A549 (cell line): Measurements from ENCODE around the gene TARDBP. TPM values are rescaled to one million over a fixed set of nuclear protein-coding genes. Genes with fewer than 3 reads are reported as not detected.
"Not testable (repeated sequence)": the region's sequence is repeated elsewhere in the genome, so short reads cannot be mapped to it uniquely, and the experiment has no call there.

ENCODE experiments used
- ATAC-seq, 2 experiments: fragments of 200-7000 bp in 1 of 2; fragments of >200 bp in 1 of 2; cut with Nextera tagmentation in 1 of 2; cut with Tn5 transposase in 1 of 2; 3 replicates each; pipeline versions ENCODE4 v1.8.0 to v1.9.1; 2018 to 2020; ENCODE audit warnings: mild to moderate bottlenecking in 1 of 2, moderate library complexity in 1 of 2
- CTCF ChIA-PET: fragments of 300-600 bp; sonication (Branson Sonifier 250); formaldehyde crosslinking; extraction: SDS; loops from one replicate; lab custom pipeline; 2021; ENCODE audit warnings: antibody characterized with exemption, inconsistent platforms; lab: Yijun Ruan, JAX
- POLR2A ChIA-PET: fragments of 350-600 bp; formaldehyde crosslinking; extraction: SDS; loops from one replicate; lab custom pipeline; 2021; ENCODE audit warnings: antibody characterized with exemption, inconsistent platforms; lab: Yijun Ruan, JAX
- DNase-seq, 2 experiments: peaks; one replicate each; pipeline versions ENCODE4 v3.0.0 to v3.0.0-alpha.2; 2011 to 2016; ENCODE audit warnings: low read depth in 1 of 2, low spot score in 1 of 2
- FAIRE-seq: peaks from 2 replicates; lab custom pipeline; 2011; peaks lifted over from hg19 to GRCh38; lab: Jason Lieb, UNC
- H3K27ac ChIP-seq, 2 experiments: fragments of >200 bp; sonication (Bioruptor Twin); formaldehyde crosslinking; 3 replicates each; pipeline ENCODE4 v1.5.1; 2016 to 2017
- H3K4me1 ChIP-seq: fragments of >200 bp; sonication (Bioruptor Twin); formaldehyde crosslinking; 3 replicates; pipeline ENCODE4 v1.6.1; 2016
- H3K4me2 ChIP-seq: fragments of >200 bp; sonication (Bioruptor Twin); formaldehyde crosslinking; 3 replicates; pipeline ENCODE4 v1.6.1; 2016
- H3K4me3 ChIP-seq: fragments of >200 bp; sonication (Bioruptor Twin); formaldehyde crosslinking; 3 replicates; pipeline ENCODE4 v1.5.1; 2016
- H3K9me3 ChIP-seq: fragments of >200 bp; sonication (Bioruptor Twin); formaldehyde crosslinking; 3 replicates; pipeline ENCODE4 v1.6.1; 2016
- BHLHE40 ChIP-seq: IDR thresholded peaks from 2 replicates; pipeline ENCODE4 v1.6.1; 2012; ENCODE audit warnings: low read depth, low read length, inconsistent platforms
- CBX2 ChIP-seq: fragments of 200-600 bp; sonication (generic); IDR thresholded peaks from 2 replicates; pipeline ENCODE4 v1.6.1; 2016; ENCODE audit warnings: low read depth, mild to moderate bottlenecking, borderline replicate concordance
- CEBPB ChIP-seq, 2 experiments: fragments of >200 bp in 1 of 2; sonication (Bioruptor Twin) in 1 of 2; formaldehyde crosslinking in 1 of 2; IDR thresholded peaks; 2 replicates each; pipeline ENCODE4 v1.6.1; 2012 to 2016
- EP300 ChIP-seq, 2 experiments: fragments of >200 bp; sonication (Bioruptor Twin); formaldehyde crosslinking; IDR thresholded peaks; 2 replicates in 1 of 2; 3 replicates in 1 of 2; pipeline ENCODE4 v1.6.1; 2016 to 2017
- FOSL2 ChIP-seq, 2 experiments: fragments of 450-650 bp in 1 of 2; fragments of >200 bp in 1 of 2; sonication (Bioruptor Twin) in 1 of 2; formaldehyde crosslinking; IDR thresholded peaks; 2 replicates each; pipeline versions ENCODE4 v1.5.0 to v1.6.1; 2016 to 2020; ENCODE audit warnings: mild to moderate bottlenecking in 1 of 2, moderate library complexity in 1 of 2
- GATA3 ChIP-seq: IDR thresholded peaks from 2 replicates; pipeline ENCODE4 v1.6.1; 2012; ENCODE audit warnings: borderline replicate concordance
- HDAC2 ChIP-seq: fragments of 200-600 bp; sonication (generic); IDR thresholded peaks from 2 replicates; pipeline ENCODE4 v1.6.1; 2016
- HEYL ChIP-seq: fragments of 250-450 bp; sonication (Bioruptor Pico); IDR thresholded peaks from 2 replicates; pipeline ENCODE4 v1.8.0; 2021; ENCODE audit warnings: mild to moderate bottlenecking, moderate library complexity
- HOXB13 ChIP-seq: fragments of 250-450 bp; sonication (Bioruptor Pico); IDR thresholded peaks from 2 replicates; pipeline ENCODE4 v1.5.0; 2020; ENCODE audit warnings: low read depth, mild to moderate bottlenecking, moderate library complexity
- HOXB5 ChIP-seq: fragments of 250-450 bp; sonication (Bioruptor Pico); IDR thresholded peaks from 2 replicates; pipeline ENCODE4 v1.5.0; 2020; ENCODE audit warnings: mild to moderate bottlenecking, moderate library complexity
- JUN ChIP-seq, 2 experiments: fragments of >200 bp; sonication (Bioruptor Twin); formaldehyde crosslinking; IDR thresholded peaks; 2 replicates in 1 of 2; 3 replicates in 1 of 2; pipeline ENCODE4 v1.6.1; 2016 to 2017
- KDM1A ChIP-seq: fragments of 200-600 bp; sonication (generic); IDR thresholded peaks from 2 replicates; pipeline ENCODE4 v1.6.1; 2016; ENCODE audit warnings: low read depth, mild to moderate bottlenecking
- KDM5A ChIP-seq: fragments of 200-600 bp; sonication (generic); IDR thresholded peaks from 2 replicates; pipeline ENCODE4 v1.6.1; 2016; ENCODE audit warnings: antibody characterized with exemption, mild to moderate bottlenecking
- MAFK ChIP-seq: fragments of 450-650 bp; IDR thresholded peaks from 2 replicates; pipeline ENCODE4 v1.6.1; 2014; ENCODE audit not compliant: partially characterized antibody
- POLR2A ChIP-seq: IDR thresholded peaks from 2 replicates; pipeline ENCODE4 v1.6.1; 2012; ENCODE audit warnings: mild to moderate bottlenecking, low read length
- POLR2AphosphoS2 ChIP-seq: conservative IDR thresholded peaks from 2 replicates; pipeline ENCODE4 v1.6.1; 2012; ENCODE audit warnings: low read length, improper control_type of control experiment, inconsistent platforms
- RFX5 ChIP-seq: fragments of 450-650 bp; IDR thresholded peaks from 2 replicates; pipeline ENCODE4 v1.7.1; 2014; ENCODE audit warnings: antibody characterized with exemption, mild to moderate bottlenecking, moderate library complexity
- SREBF2 ChIP-seq: fragments of 450-650 bp; IDR thresholded peaks from 2 replicates; pipeline ENCODE4 v1.6.1; 2014; ENCODE audit warnings: mild to moderate bottlenecking, moderate library complexity
- ZC3H11A ChIP-seq: fragments of 450-650 bp; IDR thresholded peaks from 2 replicates; pipeline ENCODE4 v1.6.1; 2014; ENCODE audit warnings: antibody characterized with exemption, mild to moderate bottlenecking
- WGBS: methylation state at CpG from one replicate; pipeline ENCODE4 v1.1.6; 2017; ENCODE audit errors: missing lambda C conversion rate; 5-methylcytosine and 5-hydroxymethylcytosine counted together
- polyA plus RNA-seq, 4 experiments: library from polyadenylated mRNA; depleted of rRNA in 3 of 4; stranded (reverse); fragments of >200 nt; fragmentation: RNase III in 1 of 4; extraction: RNeasy Plus Mini Kit Qiagen cat#74134 plus additional on column Dnase treatment in 1 of 4; gene quantifications; 2 replicates in 3 of 4; 3 replicates in 1 of 4; pipeline ENCODE4 v1.2.3, GENCODE V29; 2011 to 2017
- TF ChIP-seq, protein P1 (sequence below): fragments of >200 bp; sonication (Bioruptor Twin); formaldehyde crosslinking; IDR thresholded peaks from 2 replicates; pipeline ENCODE4 v1.6.1; 2016
- TF ChIP-seq, protein P2 (sequence below): fragments of >200 bp; sonication (Bioruptor Twin); formaldehyde crosslinking; IDR thresholded peaks from 3 replicates; pipeline ENCODE4 v1.6.1; 2016
- TF ChIP-seq, protein P3 (sequence below): fragments of 450-650 bp; IDR thresholded peaks from 2 replicates; pipeline ENCODE4 v1.6.1; 2014; ENCODE audit warnings: antibody characterized with exemption
- TF ChIP-seq, protein P4 (sequence below): fragments of 150-350 bp; IDR thresholded peaks from 2 replicates; pipeline ENCODE4 v1.6.1; 2014; ENCODE audit warnings: low read depth, mild to moderate bottlenecking, low read length
- TF ChIP-seq, protein P5 (sequence below): fragments of >200 bp; sonication (Bioruptor Twin); formaldehyde crosslinking; IDR thresholded peaks from 3 replicates; pipeline ENCODE4 v1.5.1; 2016
- TF ChIP-seq, protein P6 (sequence below): fragments of 250-450 bp; sonication (Bioruptor Pico); IDR thresholded peaks from 2 replicates; pipeline ENCODE4 v1.5.0; 2021; ENCODE audit warnings: mild to moderate bottlenecking, moderate library complexity, borderline replicate concordance

TARDBP gene
- polyA plus RNA-seq, 2 of the 4 experiments (the other 2 are of a cell fraction) = 264 to 299 TPM

DNA sequence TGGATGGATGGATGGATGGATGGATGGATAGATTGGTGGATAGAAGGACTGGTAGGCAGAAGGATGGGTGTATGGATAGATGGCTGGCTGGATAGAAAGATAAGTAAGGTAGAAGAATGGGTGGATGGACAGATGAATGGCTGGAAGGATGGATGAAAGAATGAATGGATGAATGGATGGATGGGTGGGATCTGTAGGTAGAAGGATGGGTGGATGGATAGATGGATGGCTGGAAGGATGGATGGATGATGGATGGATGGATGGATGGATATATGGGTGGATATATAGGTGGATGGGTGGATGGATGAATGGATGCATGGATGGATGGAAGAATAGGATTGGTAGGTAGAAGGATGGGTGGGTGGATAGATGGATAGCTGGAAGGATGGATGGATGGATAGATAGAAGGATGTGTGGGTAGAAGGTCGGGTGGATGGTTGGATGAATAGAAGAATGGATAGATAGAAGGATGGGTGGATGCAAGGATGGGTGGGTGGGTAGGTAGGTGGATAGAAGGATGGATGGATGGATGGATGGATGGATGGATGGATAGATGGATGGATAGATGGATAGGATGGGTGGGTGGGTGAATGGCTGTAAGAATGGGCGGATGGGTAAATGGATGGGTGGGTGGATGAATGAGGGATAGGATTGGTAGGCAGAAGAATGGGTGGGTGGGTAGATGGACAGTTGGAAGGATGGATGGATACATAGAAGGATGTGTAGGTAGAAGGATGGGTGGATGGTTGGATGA, 27.1 kb downstream of the TARDBP start:
- DNase-seq = no peak
- WGBS = 5% methylated on average over 2 of the region's 2 CpGs
- Histone ChIP-seq H3K4me3 (no peak overlapping the region), H3K27ac (no peak overlapping the region), H3K4me1 (no peaks in the 10 kb centered on the region)
- ATAC-seq = no peak
- POLR2A ChIA-PET = no interaction called here
- TF ChIP-seq JUN (IDR thresholded peaks at IDR 0.05) (no peak), ZC3H11A (no peak), HEYL (CRISPR knock-in tag) (no peak), GATA3 (no peak), BHLHE40 (no peak), CBX2 (no peak)
- TF ChIP-seq, protein P1, sequence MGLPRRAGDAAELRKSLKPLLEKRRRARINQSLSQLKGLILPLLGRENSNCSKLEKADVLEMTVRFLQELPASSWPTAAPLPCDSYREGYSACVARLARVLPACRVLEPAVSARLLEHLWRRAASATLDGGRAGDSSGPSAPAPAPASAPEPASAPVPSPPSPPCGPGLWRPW = no peak
- TF ChIP-seq, protein P2, sequence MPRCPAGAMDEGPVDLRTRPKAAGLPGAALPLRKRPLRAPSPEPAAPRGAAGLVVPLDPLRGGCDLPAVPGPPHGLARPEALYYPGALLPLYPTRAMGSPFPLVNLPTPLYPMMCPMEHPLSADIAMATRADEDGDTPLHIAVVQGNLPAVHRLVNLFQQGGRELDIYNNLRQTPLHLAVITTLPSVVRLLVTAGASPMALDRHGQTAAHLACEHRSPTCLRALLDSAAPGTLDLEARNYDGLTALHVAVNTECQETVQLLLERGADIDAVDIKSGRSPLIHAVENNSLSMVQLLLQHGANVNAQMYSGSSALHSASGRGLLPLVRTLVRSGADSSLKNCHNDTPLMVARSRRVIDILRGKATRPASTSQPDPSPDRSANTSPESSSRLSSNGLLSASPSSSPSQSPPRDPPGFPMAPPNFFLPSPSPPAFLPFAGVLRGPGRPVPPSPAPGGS = no peak
- TF ChIP-seq, protein P3, sequence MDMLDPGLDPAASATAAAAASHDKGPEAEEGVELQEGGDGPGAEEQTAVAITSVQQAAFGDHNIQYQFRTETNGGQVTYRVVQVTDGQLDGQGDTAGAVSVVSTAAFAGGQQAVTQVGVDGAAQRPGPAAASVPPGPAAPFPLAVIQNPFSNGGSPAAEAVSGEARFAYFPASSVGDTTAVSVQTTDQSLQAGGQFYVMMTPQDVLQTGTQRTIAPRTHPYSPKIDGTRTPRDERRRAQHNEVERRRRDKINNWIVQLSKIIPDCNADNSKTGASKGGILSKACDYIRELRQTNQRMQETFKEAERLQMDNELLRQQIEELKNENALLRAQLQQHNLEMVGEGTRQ = no peak
- TF ChIP-seq, all 56 proteins: peak for 0
- no peak for FAIRE-seq
- CTCF ChIA-PET = interaction anchor here (0.7 to 4.8 kb wide), 5 partner anchors 17 to 680 kb away, joined by 3 to 124 read pairs (median 15); partner anchors contain the start of gene SRM
- Histone ChIP-seq H3K4me2 (no peak overlapping the region), H3K9me3 (no peaks in the 10 kb centered on the region)

DNA sequence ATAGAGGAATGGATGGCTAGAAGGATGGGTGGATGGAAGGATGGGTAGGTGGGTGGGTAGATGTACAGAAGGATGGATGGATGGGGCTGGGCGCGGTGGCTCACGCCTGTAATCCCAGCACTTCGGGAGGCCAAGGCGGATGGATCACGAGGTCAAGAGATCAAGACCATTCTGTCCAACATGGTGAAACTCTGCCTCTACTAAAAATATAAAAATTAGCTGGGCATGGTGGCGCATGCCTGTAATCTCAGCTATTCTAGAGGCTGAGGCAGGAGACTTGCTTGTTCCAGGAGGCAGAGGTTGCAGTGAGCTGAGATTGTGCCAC, 27.6 kb downstream of the TARDBP start:
- ATAC-seq, H3K4me3 ChIP-seq, DNase-seq, FAIRE-seq, H3K4me1 ChIP-seq, POLR2A ChIA-PET, H3K9me3 ChIP-seq, H3K4me2 ChIP-seq, H3K27ac ChIP-seq: not testable (repeated sequence)
- CTCF ChIA-PET = interaction anchor here (0.7 kb wide), 1 partner anchor 20 kb away, joined by 3 read pairs; the partner anchor contains the start of gene SRM
- 61% methylated on average over 7 of the region's 7 CpGs for WGBS

DNA sequence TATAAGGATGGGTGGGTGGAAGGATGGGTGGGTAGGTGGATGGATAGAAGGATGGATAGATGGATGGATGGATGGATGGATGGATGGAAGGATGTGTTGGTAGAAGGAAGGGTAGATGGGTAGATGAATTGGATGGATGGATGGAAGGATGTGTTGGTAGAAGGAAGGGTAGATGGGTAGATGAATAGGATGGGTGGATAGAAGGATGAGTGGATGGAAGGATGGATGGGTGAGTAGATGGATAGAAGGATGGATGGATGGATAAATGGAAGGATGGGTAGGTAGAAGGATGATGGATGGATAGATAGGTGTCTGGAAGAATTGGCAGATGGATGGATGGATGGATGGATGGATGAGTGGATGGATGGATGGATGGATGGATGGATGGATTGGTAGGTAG, 28.6 kb downstream of the TARDBP start:
- no peak overlapping the region for H3K27ac ChIP-seq
- ATAC-seq (no peak), FAIRE-seq (no peak), DNase-seq (no peak)
- no peaks in the 10 kb centered on the region for H3K4me1 ChIP-seq
- H3K4me2 ChIP-seq = no peak overlapping the region
- H3K9me3 ChIP-seq = no peaks in the 10 kb centered on the region
- ChIA-PET POLR2A (no interaction called here), CTCF (interaction anchor here (1.4 kb wide), 1 partner anchor 20 kb away, joined by 3 read pairs; no protein-coding TSS in a partner anchor)
- no peak overlapping the region for H3K4me3 ChIP-seq
- TF ChIP-seq HDAC2 (no peak), KDM1A (no peak), CEBPB (IDR thresholded peaks at IDR 0.05) (no peak), POLR2AphosphoS2 (no peak), RFX5 (no peak), KDM5A (no peak), FOSL2 (IDR thresholded peaks at IDR 0.05) (no peak), FOSL2 (CRISPR knock-in tag; IDR thresholded peaks at IDR 0.05) (no peak), HOXB13 (no peak), SREBF2 (no peak), POLR2A (no peak), MAFK (no peak), EP300 (IDR thresholded peaks at IDR 0.05) (no peak), HOXB5 (CRISPR knock-in tag) (no peak), CBX2 (no peak), JUN (IDR thresholded peaks at IDR 0.05) (no peak)
- TF ChIP-seq, protein P4, sequence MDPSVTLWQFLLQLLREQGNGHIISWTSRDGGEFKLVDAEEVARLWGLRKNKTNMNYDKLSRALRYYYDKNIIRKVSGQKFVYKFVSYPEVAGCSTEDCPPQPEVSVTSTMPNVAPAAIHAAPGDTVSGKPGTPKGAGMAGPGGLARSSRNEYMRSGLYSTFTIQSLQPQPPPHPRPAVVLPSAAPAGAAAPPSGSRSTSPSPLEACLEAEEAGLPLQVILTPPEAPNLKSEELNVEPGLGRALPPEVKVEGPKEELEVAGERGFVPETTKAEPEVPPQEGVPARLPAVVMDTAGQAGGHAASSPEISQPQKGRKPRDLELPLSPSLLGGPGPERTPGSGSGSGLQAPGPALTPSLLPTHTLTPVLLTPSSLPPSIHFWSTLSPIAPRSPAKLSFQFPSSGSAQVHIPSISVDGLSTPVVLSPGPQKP = no peak
- TF ChIP-seq, protein P5, sequence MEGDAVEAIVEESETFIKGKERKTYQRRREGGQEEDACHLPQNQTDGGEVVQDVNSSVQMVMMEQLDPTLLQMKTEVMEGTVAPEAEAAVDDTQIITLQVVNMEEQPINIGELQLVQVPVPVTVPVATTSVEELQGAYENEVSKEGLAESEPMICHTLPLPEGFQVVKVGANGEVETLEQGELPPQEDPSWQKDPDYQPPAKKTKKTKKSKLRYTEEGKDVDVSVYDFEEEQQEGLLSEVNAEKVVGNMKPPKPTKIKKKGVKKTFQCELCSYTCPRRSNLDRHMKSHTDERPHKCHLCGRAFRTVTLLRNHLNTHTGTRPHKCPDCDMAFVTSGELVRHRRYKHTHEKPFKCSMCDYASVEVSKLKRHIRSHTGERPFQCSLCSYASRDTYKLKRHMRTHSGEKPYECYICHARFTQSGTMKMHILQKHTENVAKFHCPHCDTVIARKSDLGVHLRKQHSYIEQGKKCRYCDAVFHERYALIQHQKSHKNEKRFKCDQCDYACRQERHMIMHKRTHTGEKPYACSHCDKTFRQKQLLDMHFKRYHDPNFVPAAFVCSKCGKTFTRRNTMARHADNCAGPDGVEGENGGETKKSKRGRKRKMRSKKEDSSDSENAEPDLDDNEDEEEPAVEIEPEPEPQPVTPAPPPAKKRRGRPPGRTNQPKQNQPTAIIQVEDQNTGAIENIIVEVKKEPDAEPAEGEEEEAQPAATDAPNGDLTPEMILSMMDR = no peak
- TF ChIP-seq, protein P2 = no peak
- TF ChIP-seq, protein P6, sequence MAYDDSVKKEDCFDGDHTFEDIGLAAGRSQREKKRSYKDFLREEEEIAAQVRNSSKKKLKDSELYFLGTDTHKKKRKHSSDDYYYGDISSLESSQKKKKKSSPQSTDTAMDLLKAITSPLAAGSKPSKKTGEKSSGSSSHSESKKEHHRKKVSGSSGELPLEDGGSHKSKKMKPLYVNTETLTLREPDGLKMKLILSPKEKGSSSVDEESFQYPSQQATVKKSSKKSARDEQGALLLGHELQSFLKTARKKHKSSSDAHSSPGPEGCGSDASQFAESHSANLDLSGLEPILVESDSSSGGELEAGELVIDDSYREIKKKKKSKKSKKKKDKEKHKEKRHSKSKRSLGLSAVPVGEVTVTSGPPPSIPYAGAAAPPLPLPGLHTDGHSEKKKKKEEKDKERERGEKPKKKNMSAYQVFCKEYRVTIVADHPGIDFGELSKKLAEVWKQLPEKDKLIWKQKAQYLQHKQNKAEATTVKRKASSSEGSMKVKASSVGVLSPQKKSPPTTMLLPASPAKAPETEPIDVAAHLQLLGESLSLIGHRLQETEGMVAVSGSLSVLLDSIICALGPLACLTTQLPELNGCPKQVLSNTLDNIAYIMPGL (CRISPR knock-in tag) = no peak
- TF ChIP-seq, all 56 proteins: peak for 0
